Progenitor cell of endocrine pancreas (in vitro differentiated cells): ENCODE data around the gene PDE1C. TPM values are rescaled to one million over a fixed set of nuclear protein-coding genes. Genes with fewer than 3 reads are reported as not detected.

Experiments
- DNase-seq: peaks from one replicate; pipeline ENCODE4 v3.0.0; 2021; ENCODE audit warnings: low spot score; ENCODE audit not compliant: unreplicated experiment
- H3K27ac Mint-ChIP-seq: 2 replicates; pipeline ENCODE4 v1.8.0; 2021; ENCODE audit warnings: mild to moderate bottlenecking, moderate library complexity, mixed read lengths
- H3K27me3 Mint-ChIP-seq: 2 replicates; pipeline ENCODE4 v1.8.0; 2021; ENCODE audit warnings: mixed read lengths
- H3K36me3 Mint-ChIP-seq: 2 replicates; pipeline ENCODE4 v1.8.0; 2022; ENCODE audit warnings: mixed read lengths; ENCODE audit not compliant: insufficient read depth
- H3K4me1 Mint-ChIP-seq: 2 replicates; pipeline ENCODE4 v1.8.0; 2021; ENCODE audit warnings: low read depth, mixed read lengths
- H3K4me3 Mint-ChIP-seq: 2 replicates; pipeline ENCODE4 v1.8.0; 2021; ENCODE audit warnings: low read depth, mild to moderate bottlenecking, moderate library complexity, mixed read lengths
- H3K9me3 Mint-ChIP-seq: 2 replicates; pipeline ENCODE4 v1.8.0; 2021; ENCODE audit warnings: low read depth, mixed read lengths
- CTCF ChIP-seq: fragments of 200-600 bp; sonication (generic); IDR thresholded peaks from one replicate; pipeline ENCODE4 v1.5.0; 2021; ENCODE audit warnings: antibody characterized with exemption, mild to moderate bottlenecking; ENCODE audit not compliant: unreplicated experiment
- total RNA-seq: library from RNA; stranded (reverse); gene quantifications from 2 replicates; pipeline ENCODE4 v1.2.1, GENCODE V29; 2021

The PDE1C gene
- total RNA-seq, 1 donor from 2014 or later: 1.7 TPM

GRCh38 chr7:31741852-31742251 is 328.4 kb downstream of the PDE1C start:
- H3K4me3 Mint-ChIP-seq: no peak overlapping the region
- no peaks in the 10 kb centered on the region for H3K9me3 Mint-ChIP-seq
- peaks cover 31% of the 10 kb centered on the region for H3K27me3 Mint-ChIP-seq
- H3K4me1 Mint-ChIP-seq: no peaks in the 10 kb centered on the region
- TF ChIP-seq CTCF: no peak
- no peak for DNase-seq
- no peak overlapping the region for H3K27ac Mint-ChIP-seq
- no peaks in the 10 kb centered on the region for H3K36me3 Mint-ChIP-seq

DNA sequence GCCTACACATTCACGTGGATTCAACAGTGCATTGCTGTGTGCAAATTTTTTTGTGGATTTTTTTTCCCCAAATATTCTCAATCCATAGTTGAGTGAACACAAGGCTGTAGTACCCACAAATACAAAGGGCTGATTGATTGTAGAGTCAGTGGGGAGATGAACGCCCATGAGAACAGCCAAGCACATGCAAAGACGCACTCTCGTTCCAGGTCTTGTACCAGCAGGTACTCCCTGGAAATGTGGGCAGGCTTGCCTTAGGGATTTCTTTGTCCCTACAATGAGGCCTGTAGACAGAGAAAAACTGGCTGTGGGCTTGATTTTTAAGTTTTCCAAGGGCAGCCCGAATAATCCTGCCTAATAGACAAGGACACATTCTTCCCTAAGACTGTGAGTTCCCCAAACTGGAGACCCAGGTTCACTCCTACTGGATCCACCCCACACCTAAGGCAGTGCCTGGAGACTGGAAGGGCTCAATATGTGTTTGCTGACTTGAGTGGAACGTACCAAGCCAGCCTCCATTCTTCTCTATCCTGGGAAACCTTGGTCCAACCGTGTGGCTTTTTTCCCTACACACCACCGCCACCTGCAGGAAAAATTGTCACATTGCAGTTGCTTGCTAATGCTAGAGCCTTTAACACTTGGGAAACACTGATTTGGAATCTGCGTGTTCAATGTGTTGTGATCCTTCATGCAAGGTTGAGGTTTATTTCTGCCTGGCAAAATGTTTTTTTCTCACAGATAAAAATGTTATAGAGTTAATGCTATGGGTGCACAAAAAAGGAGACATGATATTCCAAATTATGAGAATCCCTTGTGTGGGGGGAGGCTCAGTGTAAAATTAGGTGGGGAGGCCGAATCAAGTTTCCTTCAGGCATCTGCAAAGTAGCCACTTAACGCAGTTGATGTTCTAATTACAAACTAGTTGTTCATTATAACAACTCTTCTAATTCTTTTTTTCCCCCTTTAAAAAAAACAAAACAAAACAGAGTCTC is 333.9 kb downstream of the PDE1C start:
- Mint-ChIP-seq H3K27me3 (no peaks in the 10 kb centered on the region), H3K36me3 (no peaks in the 10 kb centered on the region), H3K27ac (no peak overlapping the region)

GRCh38 chr7:31734456-31734855 is 335.8 kb downstream of the PDE1C start:
- H3K9me3 Mint-ChIP-seq: no peaks in the 10 kb centered on the region
- H3K27ac Mint-ChIP-seq: no peak overlapping the region
- no peak for DNase-seq
- peaks cover 6% of the 10 kb centered on the region for H3K27me3 Mint-ChIP-seq
- no peak for TF ChIP-seq CTCF
- H3K36me3 Mint-ChIP-seq: no peaks in the 10 kb centered on the region
- H3K4me3 Mint-ChIP-seq: no peak overlapping the region
- H3K4me1 Mint-ChIP-seq: peaks cover 3% of the 10 kb centered on the region

More for the DNA sequence above, 333.9 kb downstream of the PDE1C start:
- Mint-ChIP-seq H3K4me1 (peaks cover 3% of the 10 kb centered on the region), H3K9me3 (no peaks in the 10 kb centered on the region), H3K4me3 (no peak overlapping the region)
- DNase-seq: peak; percentile 59
- peak; percentile 94 for TF ChIP-seq CTCF

GRCh38 chr7:31729195-31729804 is 340.9 kb downstream of the PDE1C start:
- Mint-ChIP-seq H3K27ac (no peak overlapping the region), H3K9me3 (no peaks in the 10 kb centered on the region), H3K27me3 (peaks cover 6% of the 10 kb centered on the region), H3K4me1 (peaks cover 3% of the 10 kb centered on the region), H3K36me3 (no peaks in the 10 kb centered on the region), H3K4me3 (no peak overlapping the region)
- DNase-seq: no peak
- TF ChIP-seq CTCF: no peak

- no peaks in the 10 kb centered on the region for H3K27me3 Mint-ChIP-seq
- no peaks in the 10 kb centered on the region for H3K4me1 Mint-ChIP-seq
- H3K27ac Mint-ChIP-seq: no peak overlapping the region
- H3K4me3 Mint-ChIP-seq: no peak overlapping the region
- no peaks in the 10 kb centered on the region for H3K36me3 Mint-ChIP-seq
- TF ChIP-seq CTCF: no peak
- DNase-seq: no peak
- no peaks in the 10 kb centered on the region for H3K9me3 Mint-ChIP-seq
Measured at GRCh38 chr7:31724696-31725095, 345.5 kb downstream of the PDE1C start.
